SK-N-SH treated with all-trans-retinoic acid at 6 μM for 48 hours (cell line): ENCODE measurements around the gene RPP40.

Experiments
- ARNTL ChIP-seq: fragments of 450-650 bp; formaldehyde crosslinking; IDR thresholded peaks from 2 replicates; pipeline ENCODE4 v1.5.0; 2020; ENCODE audit warnings: low read depth, mild to moderate bottlenecking, moderate library complexity, borderline replicate concordance
- BACH2 ChIP-seq: fragments of 250-450 bp; sonication (Bioruptor Pico); IDR thresholded peaks from 2 replicates; pipeline ENCODE4 v1.9.0; 2021; ENCODE audit warnings: mild to moderate bottlenecking, borderline replicate concordance
- ISL1 ChIP-seq: fragments of 250-450 bp; sonication (Bioruptor Pico); IDR thresholded peaks from 2 replicates; pipeline ENCODE4 v2.1.2; 2022; ENCODE audit warnings: mild to moderate bottlenecking, moderate library complexity
- RARB ChIP-seq: fragments of 250-450 bp; sonication (Bioruptor Pico); IDR thresholded peaks from 2 replicates; pipeline ENCODE4 v1.8.0; 2021; ENCODE audit warnings: mild to moderate bottlenecking, moderate library complexity
- SNAI2 ChIP-seq: fragments of 250-450 bp; sonication (Bioruptor Pico); IDR thresholded peaks from 2 replicates; pipeline ENCODE4 v1.5.0; 2020; ENCODE audit warnings: mild to moderate bottlenecking, moderate library complexity
- TCF4 ChIP-seq: fragments of 250-450 bp; sonication (Bioruptor Pico); IDR thresholded peaks from 2 replicates; pipeline ENCODE4 v1.8.0; 2021; ENCODE audit warnings: mild to moderate bottlenecking, moderate library complexity, borderline replicate concordance
- ZFP3 ChIP-seq: fragments of 250-450 bp; sonication (Bioruptor Pico); IDR thresholded peaks from 2 replicates; pipeline ENCODE4 v1.5.0; 2020; ENCODE audit warnings: mild to moderate bottlenecking, moderate library complexity
- ZFP30 ChIP-seq: fragments of 450-650 bp; formaldehyde crosslinking; IDR thresholded peaks from 2 replicates; pipeline ENCODE4 v1.5.0; 2022; ENCODE audit warnings: mild to moderate bottlenecking, moderate library complexity
- ZNF565 ChIP-seq: fragments of 450-650 bp; formaldehyde crosslinking; conservative IDR thresholded peaks from 2 replicates; pipeline ENCODE4 v1.5.0; 2020; ENCODE audit warnings: low read depth, mild to moderate bottlenecking, moderate library complexity
- TF ChIP-seq, protein P1 (sequence below): fragments of 250-450 bp; sonication (Bioruptor Pico); IDR thresholded peaks from 2 replicates; pipeline ENCODE4 v1.8.0; 2020; ENCODE audit warnings: mild to moderate bottlenecking, moderate library complexity, borderline replicate concordance
- TF ChIP-seq, protein P2 (sequence below): fragments of 250-450 bp; sonication (Bioruptor Pico); IDR thresholded peaks from 2 replicates; pipeline ENCODE4 v1.5.1; 2021; ENCODE audit warnings: mild to moderate bottlenecking, moderate library complexity
- TF ChIP-seq, protein P3 (sequence below): fragments of 250-450 bp; sonication (Bioruptor Pico); IDR thresholded peaks from 2 replicates; pipeline ENCODE4 v1.5.1; 2020; ENCODE audit warnings: low read depth, mild to moderate bottlenecking, moderate library complexity

DNA sequence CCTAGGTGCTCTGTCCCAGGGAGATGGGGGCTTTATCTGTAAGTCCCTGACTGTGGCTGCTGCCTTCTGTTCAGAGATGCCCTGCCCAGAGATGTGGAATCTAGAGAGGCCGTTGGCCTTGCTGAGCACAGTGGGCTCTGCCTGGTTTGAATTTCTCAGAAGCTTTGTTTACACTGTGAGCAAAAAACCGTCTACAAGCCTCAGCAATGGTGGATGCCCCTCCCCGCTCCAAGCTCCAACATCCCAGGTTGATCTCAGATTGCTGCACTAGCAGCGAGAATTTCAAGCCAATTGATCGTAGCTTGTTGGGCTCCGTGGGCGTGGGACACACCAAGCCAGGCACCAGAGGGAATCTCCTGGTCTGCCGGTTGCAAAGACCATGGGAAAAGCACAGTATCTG lies 16.3 kb upstream of the RPP40 start:
- no peak for TF ChIP-seq BACH2 (CRISPR knock-in tag)
- no peak for TF ChIP-seq ZFP3
- TF ChIP-seq, protein P1, sequence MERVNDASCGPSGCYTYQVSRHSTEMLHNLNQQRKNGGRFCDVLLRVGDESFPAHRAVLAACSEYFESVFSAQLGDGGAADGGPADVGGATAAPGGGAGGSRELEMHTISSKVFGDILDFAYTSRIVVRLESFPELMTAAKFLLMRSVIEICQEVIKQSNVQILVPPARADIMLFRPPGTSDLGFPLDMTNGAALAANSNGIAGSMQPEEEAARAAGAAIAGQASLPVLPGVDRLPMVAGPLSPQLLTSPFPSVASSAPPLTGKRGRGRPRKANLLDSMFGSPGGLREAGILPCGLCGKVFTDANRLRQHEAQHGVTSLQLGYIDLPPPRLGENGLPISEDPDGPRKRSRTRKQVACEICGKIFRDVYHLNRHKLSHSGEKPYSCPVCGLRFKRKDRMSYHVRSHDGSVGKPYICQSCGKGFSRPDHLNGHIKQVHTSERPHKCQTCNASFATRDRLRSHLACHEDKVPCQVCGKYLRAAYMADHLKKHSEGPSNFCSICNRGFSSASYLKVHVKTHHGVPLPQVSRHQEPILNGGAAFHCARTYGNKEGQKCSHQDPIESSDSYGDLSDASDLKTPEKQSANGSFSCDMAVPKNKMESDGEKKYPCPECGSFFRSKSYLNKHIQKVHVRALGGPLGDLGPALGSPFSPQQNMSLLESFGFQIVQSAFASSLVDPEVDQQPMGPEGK (CRISPR knock-in tag) = no peak
- TF ChIP-seq ARNTL (CRISPR knock-in tag) = no peak
- no peak for TF ChIP-seq ZFP30
- TF ChIP-seq, protein P2, sequence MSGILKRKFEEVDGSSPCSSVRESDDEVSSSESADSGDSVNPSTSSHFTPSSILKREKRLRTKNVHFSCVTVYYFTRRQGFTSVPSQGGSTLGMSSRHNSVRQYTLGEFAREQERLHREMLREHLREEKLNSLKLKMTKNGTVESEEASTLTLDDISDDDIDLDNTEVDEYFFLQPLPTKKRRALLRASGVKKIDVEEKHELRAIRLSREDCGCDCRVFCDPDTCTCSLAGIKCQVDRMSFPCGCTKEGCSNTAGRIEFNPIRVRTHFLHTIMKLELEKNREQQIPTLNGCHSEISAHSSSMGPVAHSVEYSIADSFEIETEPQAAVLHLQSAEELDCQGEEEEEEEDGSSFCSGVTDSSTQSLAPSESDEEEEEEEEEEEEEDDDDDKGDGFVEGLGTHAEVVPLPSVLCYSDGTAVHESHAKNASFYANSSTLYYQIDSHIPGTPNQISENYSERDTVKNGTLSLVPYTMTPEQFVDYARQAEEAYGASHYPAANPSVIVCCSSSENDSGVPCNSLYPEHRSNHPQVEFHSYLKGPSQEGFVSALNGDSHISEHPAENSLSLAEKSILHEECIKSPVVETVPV = no peak
- TF ChIP-seq ISL1 = no peak
- no peak for TF ChIP-seq TCF4 (CRISPR knock-in tag)
- TF ChIP-seq, protein P3, sequence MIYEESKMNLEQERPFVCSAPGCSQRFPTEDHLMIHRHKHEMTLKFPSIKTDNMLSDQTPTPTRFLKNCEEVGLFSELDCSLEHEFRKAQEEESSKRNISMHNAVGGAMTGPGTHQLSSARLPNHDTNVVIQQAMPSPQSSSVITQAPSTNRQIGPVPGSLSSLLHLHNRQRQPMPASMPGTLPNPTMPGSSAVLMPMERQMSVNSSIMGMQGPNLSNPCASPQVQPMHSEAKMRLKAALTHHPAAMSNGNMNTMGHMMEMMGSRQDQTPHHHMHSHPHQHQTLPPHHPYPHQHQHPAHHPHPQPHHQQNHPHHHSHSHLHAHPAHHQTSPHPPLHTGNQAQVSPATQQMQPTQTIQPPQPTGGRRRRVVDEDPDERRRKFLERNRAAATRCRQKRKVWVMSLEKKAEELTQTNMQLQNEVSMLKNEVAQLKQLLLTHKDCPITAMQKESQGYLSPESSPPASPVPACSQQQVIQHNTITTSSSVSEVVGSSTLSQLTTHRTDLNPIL (CRISPR knock-in tag) = no peak
- no peak for TF ChIP-seq RARB
- TF ChIP-seq SNAI2 = no peak
- TF ChIP-seq ZNF565 (CRISPR knock-in tag) = no peak
